GM18858 (cell line): ENCODE results near the gene ZNF888.
"Not testable (repeated sequence)": the region's sequence is repeated elsewhere in the genome, so short reads cannot be mapped to it uniquely, and the experiment has no call there.

Experiments
- ATAC-seq: cut with Tn5 transposase; IDR thresholded peaks from one replicate; pipeline ENCODE4 v1.9.1; 2021; ENCODE audit not compliant: unreplicated experiment

ZNF888 gene

GRCh38 chr19:52880895-52881389 lies 42.3 kb downstream of the ZNF888 start:
- no peak for ATAC-seq

GRCh38 chr19:52872996-52873395 lies 50.2 kb downstream of the ZNF888 start:
- not testable (repeated sequence) for ATAC-seq

- no peak for ATAC-seq
Measured at GRCh38 chr19:52871466-52871865, 51.8 kb downstream of the ZNF888 start.

- not testable (repeated sequence) for ATAC-seq
Measured at GRCh38 chr19:52868031-52868430, 55.2 kb downstream of the ZNF888 start.

GRCh38 chr19:52857378-52858191 lies 65.6 kb downstream of the ZNF888 start, which contains the start of gene ZNF468:
ZNF468 (minus strand) TSS chr19:52857619; CDS start chr19:52854272, 3,347 bp downstream.
- peak; percentile 86 for ATAC-seq

GRCh38 chr19:52856540-52857377 lies 66.5 kb downstream of the ZNF888 start:
- peak; percentile 15 for ATAC-seq
